Hepatocyte (in vitro differentiated cells): ENCODE measurements around the gene SLC9A3.

ENCODE experiments used
- EZH2phosphoT487 ChIP-seq: fragments of 200-600 bp; sonication (generic); IDR thresholded peaks from one replicate; pipeline ENCODE4 v1.6.1; 2018; ENCODE audit warnings: antibody characterized with exemption, mild to moderate bottlenecking, low read depth, moderate library complexity; ENCODE audit not compliant: unreplicated experiment, severe bottlenecking
- TF ChIP-seq, protein P1 (sequence below): fragments of 200-600 bp; sonication (generic); IDR thresholded peaks from 2 replicates; pipeline ENCODE4 v1.5.1; 2016; ENCODE audit warnings: antibody characterized with exemption, mild to moderate bottlenecking; ENCODE audit not compliant: poor library complexity

DNA sequence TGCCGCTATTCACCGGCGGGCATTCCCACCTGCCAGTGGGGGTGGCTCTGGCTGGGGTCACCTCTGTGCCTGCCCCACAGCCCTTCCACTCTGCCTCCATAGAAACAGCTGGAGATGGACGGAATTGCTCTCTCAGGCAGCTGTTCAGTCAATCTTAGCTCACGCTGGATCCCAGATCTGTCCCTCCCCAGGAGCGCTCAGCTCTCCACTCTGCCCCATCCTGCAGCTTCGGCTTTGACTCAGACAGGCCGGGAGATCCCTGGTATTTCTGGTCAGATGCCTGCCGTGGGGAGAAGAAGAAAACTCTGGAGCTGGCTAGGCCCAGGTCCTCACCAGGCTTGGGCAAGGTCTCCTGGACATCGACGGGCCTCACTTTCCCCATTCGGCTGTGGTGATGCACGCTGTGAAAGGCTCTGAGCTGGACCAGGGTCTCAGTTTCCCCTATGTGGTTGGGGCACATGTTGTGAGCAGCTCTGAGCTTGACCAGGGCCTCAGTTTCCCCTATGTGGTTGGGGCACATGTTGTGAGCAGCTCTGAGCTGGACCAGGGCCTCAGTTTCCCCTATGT, 7.6 kb upstream of the SLC9A3 start:
- TF ChIP-seq, protein P1, sequence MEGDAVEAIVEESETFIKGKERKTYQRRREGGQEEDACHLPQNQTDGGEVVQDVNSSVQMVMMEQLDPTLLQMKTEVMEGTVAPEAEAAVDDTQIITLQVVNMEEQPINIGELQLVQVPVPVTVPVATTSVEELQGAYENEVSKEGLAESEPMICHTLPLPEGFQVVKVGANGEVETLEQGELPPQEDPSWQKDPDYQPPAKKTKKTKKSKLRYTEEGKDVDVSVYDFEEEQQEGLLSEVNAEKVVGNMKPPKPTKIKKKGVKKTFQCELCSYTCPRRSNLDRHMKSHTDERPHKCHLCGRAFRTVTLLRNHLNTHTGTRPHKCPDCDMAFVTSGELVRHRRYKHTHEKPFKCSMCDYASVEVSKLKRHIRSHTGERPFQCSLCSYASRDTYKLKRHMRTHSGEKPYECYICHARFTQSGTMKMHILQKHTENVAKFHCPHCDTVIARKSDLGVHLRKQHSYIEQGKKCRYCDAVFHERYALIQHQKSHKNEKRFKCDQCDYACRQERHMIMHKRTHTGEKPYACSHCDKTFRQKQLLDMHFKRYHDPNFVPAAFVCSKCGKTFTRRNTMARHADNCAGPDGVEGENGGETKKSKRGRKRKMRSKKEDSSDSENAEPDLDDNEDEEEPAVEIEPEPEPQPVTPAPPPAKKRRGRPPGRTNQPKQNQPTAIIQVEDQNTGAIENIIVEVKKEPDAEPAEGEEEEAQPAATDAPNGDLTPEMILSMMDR: no peak
- no peak for TF ChIP-seq EZH2phosphoT487
